ENCODE measurements around the gene PLEKHA5. TPM values are rescaled to one million over a fixed set of nuclear protein-coding genes. Genes with fewer than 3 reads are reported as not detected.

PLEKHA5 gene
- total RNA-seq, 2 donors from 2014 or later = 31.0 to 32.7 TPM

DNA sequence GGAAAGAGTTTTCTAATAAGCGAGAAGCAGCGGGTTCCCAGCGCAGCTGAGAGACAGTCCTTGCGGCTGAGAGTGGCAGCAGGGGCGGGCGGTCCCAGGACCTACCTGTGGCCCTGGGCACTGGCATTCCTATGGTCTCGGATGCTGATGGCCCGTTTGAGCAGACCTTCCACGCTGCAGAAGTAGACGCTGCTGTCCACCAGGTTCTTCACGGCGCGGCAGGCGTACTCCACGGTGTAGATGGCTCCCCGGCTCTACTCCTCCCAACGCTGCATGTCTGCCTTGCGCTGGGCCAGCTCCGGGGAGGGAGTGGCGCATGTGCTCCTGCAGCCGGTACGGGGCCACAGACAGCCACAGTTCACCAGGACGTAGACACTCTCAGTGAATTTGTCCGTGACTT, 21.8 kb upstream of the PLEKHA5 start:
- DNase-seq = no peak
- no peak overlapping the region for H3K4me3 ChIP-seq

GRCh38 chr12:19110221-19110940, 19.2 kb upstream of the PLEKHA5 start:
- H3K36me3 ChIP-seq = no peaks in the 10 kb centered on the region
- intact Hi-C loops (cut with DNase I) = no loop called here
- TF ChIP-seq, protein P1, sequence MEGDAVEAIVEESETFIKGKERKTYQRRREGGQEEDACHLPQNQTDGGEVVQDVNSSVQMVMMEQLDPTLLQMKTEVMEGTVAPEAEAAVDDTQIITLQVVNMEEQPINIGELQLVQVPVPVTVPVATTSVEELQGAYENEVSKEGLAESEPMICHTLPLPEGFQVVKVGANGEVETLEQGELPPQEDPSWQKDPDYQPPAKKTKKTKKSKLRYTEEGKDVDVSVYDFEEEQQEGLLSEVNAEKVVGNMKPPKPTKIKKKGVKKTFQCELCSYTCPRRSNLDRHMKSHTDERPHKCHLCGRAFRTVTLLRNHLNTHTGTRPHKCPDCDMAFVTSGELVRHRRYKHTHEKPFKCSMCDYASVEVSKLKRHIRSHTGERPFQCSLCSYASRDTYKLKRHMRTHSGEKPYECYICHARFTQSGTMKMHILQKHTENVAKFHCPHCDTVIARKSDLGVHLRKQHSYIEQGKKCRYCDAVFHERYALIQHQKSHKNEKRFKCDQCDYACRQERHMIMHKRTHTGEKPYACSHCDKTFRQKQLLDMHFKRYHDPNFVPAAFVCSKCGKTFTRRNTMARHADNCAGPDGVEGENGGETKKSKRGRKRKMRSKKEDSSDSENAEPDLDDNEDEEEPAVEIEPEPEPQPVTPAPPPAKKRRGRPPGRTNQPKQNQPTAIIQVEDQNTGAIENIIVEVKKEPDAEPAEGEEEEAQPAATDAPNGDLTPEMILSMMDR (IDR thresholded peaks at IDR 0.05) = no peak
- no peak overlapping the region for H3K4me3 ChIP-seq
- H3K9me3 ChIP-seq = no peaks in the 10 kb centered on the region
- no peak for DNase-seq
- no peaks in the 10 kb centered on the region for H3K27me3 ChIP-seq
- H3K9ac ChIP-seq (ENCODE audit: low read depth in 2 of 2, low read length in 2 of 2) = no peak overlapping the region
- no peak overlapping the region for H3K27ac ChIP-seq
- no peaks in the 10 kb centered on the region for H3K4me1 ChIP-seq

More for the DNA sequence above, 21.8 kb upstream of the PLEKHA5 start:
- Histone ChIP-seq H3K9ac (ENCODE audit: low read depth in 2 of 2, low read length in 2 of 2) (no peak overlapping the region), H3K27me3 (no peaks in the 10 kb centered on the region), H3K36me3 (no peaks in the 10 kb centered on the region), H3K27ac (no peak overlapping the region), H3K9me3 (no peaks in the 10 kb centered on the region), H3K4me1 (no peaks in the 10 kb centered on the region)
- TF ChIP-seq, protein P1 (IDR thresholded peaks at IDR 0.05) = no peak
- intact Hi-C loops (cut with DNase I) = no loop called here

DNA sequence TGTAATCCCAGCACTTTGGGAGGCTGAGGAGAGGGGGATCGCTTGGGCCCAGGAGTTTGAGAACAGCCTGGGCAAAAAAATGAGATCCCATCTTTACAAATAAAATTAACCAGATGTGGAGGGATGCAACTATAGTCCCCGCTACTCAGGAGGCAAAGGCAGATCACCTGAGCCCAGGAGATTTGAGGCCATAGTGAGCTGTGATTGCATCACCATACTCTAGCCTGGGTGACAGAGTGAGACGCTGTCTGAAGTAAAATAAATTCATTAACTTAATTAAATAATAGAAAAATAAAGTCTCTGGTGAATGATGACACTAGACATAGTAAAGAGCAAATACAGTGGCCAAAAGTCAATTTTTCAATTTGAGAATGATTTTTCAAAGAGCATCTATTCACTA, 16.1 kb upstream of the PLEKHA5 start:
- Histone ChIP-seq H3K9me3 (no peaks in the 10 kb centered on the region), H3K27ac (no peak overlapping the region), H3K36me3 (no peaks in the 10 kb centered on the region), H3K9ac (ENCODE audit: low read depth in 2 of 2, low read length in 2 of 2) (no peak overlapping the region), H3K4me1 (no peaks in the 10 kb centered on the region), H3K4me3 (no peak overlapping the region), H3K27me3 (no peaks in the 10 kb centered on the region)
- DNase-seq = no peak
- intact Hi-C loops (cut with DNase I) = no loop called here
- TF ChIP-seq, protein P1 (IDR thresholded peaks at IDR 0.05) = no peak

DNA sequence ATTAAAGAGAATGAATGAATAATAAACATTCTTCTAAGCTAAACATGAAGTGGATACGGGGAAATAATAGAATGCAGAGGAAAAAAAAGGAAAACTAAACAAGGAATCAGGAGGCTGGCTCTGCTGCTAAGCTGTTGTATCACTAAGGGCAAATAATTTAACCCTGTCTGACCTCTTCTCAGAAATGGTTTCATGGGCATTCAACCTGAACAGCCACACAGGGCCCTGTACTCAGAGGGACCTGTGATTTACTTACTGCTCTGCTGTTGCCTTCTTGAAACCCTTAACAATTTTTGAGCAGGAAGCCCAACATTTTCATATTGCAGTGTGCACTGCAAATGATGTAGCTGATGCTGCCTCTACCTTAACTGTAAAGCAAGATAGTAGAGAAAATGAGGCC, 14.2 kb upstream of the PLEKHA5 start:
- Histone ChIP-seq H3K36me3 (no peaks in the 10 kb centered on the region), H3K9me3 (no peaks in the 10 kb centered on the region), H3K4me1 (no peaks in the 10 kb centered on the region), H3K27me3 (no peaks in the 10 kb centered on the region), H3K9ac (ENCODE audit: low read depth in 2 of 2, low read length in 2 of 2) (no peak overlapping the region), H3K27ac (no peak overlapping the region), H3K4me3 (no peak overlapping the region)
- TF ChIP-seq, protein P1 (IDR thresholded peaks at IDR 0.05) = no peak
- DNase-seq = no peak
- intact Hi-C loops (cut with DNase I) = no loop called here

GRCh38 chr12:19119440-19119839, 10.1 kb upstream of the PLEKHA5 start:
- Histone ChIP-seq H3K36me3 (no peaks in the 10 kb centered on the region), H3K9ac (ENCODE audit: low read depth in 2 of 2, low read length in 2 of 2) (no peak overlapping the region), H3K27ac (no peak overlapping the region), H3K27me3 (no peaks in the 10 kb centered on the region), H3K9me3 (no peaks in the 10 kb centered on the region), H3K4me3 (no peak overlapping the region), H3K4me1 (no peaks in the 10 kb centered on the region)
- intact Hi-C loops (cut with DNase I) = no loop called here
- DNase-seq = no peak
- TF ChIP-seq, protein P1 (IDR thresholded peaks at IDR 0.05) = no peak

All from colonic mucosa (tissue), 4 donors.